Left lung (tissue), 14 donors: ENCODE data around the gene PDP2. TPM values are rescaled to one million over a fixed set of nuclear protein-coding genes. Genes with fewer than 3 reads are reported as not detected.

Experiments used
- ATAC-seq: fragments of 200-7000 bp; cut with Tn5 transposase; one replicate; pipeline ENCODE4 v1.9.1; 2020; ENCODE audit warnings: moderate library complexity
- DNase-seq, 4 donors: peaks; one replicate each; pipeline ENCODE4 v3.0.0-alpha.2; 2013 to 2020
- H3K27ac ChIP-seq, 2 donors: fragments of 200-600 bp; sonication (generic) in 1 of 2; one replicate each; pipeline versions ENCODE4 v1.5.0 to v1.8.0; 2020 to 2021
- H3K27me3 ChIP-seq, 2 donors: fragments of 200-600 bp; sonication (generic) in 1 of 2; one replicate each; pipeline versions ENCODE4 v1.5.0 to v1.8.0; 2020 to 2021
- H3K36me3 ChIP-seq, 2 donors: fragments of 200-600 bp; sonication (generic) in 1 of 2; one replicate each; pipeline versions ENCODE4 v1.5.0 to v1.8.0; 2020 to 2021
- H3K4me1 ChIP-seq, 2 donors: fragments of 200-600 bp; one replicate each; pipeline ENCODE4 v1.8.0; 2021
- H3K4me3 ChIP-seq, 2 donors: fragments of 200-600 bp; sonication (generic) in 1 of 2; one replicate each; pipeline versions ENCODE4 v1.5.0 to v1.8.0; 2020 to 2021; ENCODE audit warnings: mild to moderate bottlenecking in 1 of 2
- H3K9me3 ChIP-seq, 2 donors: fragments of 200-600 bp; sonication (generic) in 1 of 2; one replicate each; pipeline versions ENCODE4 v1.5.0 to v1.8.0; 2020 to 2021
- intact Hi-C, 2 donors: fragments of 100-400 bp; cut with DNase I; formaldehyde crosslinking; loops; one replicate each; pipeline versions ENCODE4 v1.11.2 to v1.14.2; 2022
- long read RNA-seq, 12 donors: library from polyadenylated mRNA in 2 of 12; unstranded in 2 of 12; transcript quantifications; one replicate each; pipeline ENCODE4 v2.0.0 and lab custom pipeline, GENCODE V29; 2019 to 2026
- polyA plus RNA-seq, 6 donors: library from polyadenylated mRNA; unstranded; fragments of 120-200 nt; gene quantifications; one replicate each; pipeline ENCODE4 v1.2.1, GENCODE V29; 2013; ENCODE audit not compliant: insufficient read length in 6 of 6
- total RNA-seq, 2 donors: library from RNA; stranded (reverse); fragmentation: NEBNext Ultra II Directional; extraction: Animal tissue kit (Norgen Biotek cat#: 25700); gene quantifications; one replicate each; pipeline ENCODE4 v1.2.1, GENCODE V29; 2021
- TF ChIP-seq, protein P1 (sequence below), 2 donors: fragments of 200-600 bp; sonication (generic) in 1 of 2; IDR thresholded peaks; one replicate each; pipeline versions ENCODE4 v1.5.0 to v1.8.0; 2021; ENCODE audit warnings: antibody characterized with exemption in 2 of 2
- donor health status: DM: no; HTN: yes; CAD: no.
- donor health status: DM: no; HTN: no; CAD: no.

The PDP2 gene, protein sequence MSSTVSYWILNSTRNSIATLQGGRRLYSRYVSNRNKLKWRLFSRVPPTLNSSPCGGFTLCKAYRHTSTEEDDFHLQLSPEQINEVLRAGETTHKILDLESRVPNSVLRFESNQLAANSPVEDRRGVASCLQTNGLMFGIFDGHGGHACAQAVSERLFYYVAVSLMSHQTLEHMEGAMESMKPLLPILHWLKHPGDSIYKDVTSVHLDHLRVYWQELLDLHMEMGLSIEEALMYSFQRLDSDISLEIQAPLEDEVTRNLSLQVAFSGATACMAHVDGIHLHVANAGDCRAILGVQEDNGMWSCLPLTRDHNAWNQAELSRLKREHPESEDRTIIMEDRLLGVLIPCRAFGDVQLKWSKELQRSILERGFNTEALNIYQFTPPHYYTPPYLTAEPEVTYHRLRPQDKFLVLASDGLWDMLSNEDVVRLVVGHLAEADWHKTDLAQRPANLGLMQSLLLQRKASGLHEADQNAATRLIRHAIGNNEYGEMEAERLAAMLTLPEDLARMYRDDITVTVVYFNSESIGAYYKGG
- total RNA-seq (10 to 100 TPM; 17.4 to 36.3 TPM), polyA plus RNA-seq (10 to 100 TPM in 2 of 6 donors, 1 to 10 TPM in 4; 8.9 to 10.8 (median 9.2) TPM)
- long read RNA-seq, donor 1, full-length matches to known transcripts: 4 of 4 reads
- long read RNA-seq, donor 1, partial matches to known transcripts: 0 of 4 reads
- long read RNA-seq, donor 1, other reads (novel, unspliced or antisense): 0 of 4 reads
- long read RNA-seq, donor 2, full-length matches to known transcripts: 2 of 2 reads
- long read RNA-seq, donor 2, partial matches to known transcripts: 0 of 2 reads
- long read RNA-seq, donor 2, other reads (novel, unspliced or antisense): 0 of 2 reads
- long read RNA-seq, donor 3: 0 reads
- long read RNA-seq, donor 4, full-length matches to known transcripts: 3 of 4 reads
- long read RNA-seq, donor 4, partial matches to known transcripts: 0 of 4 reads
- long read RNA-seq, donor 4, other reads (novel, unspliced or antisense): 1 of 4 reads
- long read RNA-seq, donor 5, partial matches to known transcripts: 0 of 4 reads
- long read RNA-seq, donor 5, other reads (novel, unspliced or antisense): 0 of 4 reads
- long read RNA-seq, donor 6, full-length matches to known transcripts: 1 of 1 reads
- long read RNA-seq, donor 6, partial matches to known transcripts: 0 of 1 reads
- long read RNA-seq, donor 6, other reads (novel, unspliced or antisense): 0 of 1 reads
- long read RNA-seq, donor 7: 0 reads
- long read RNA-seq, donor 8, full-length matches to known transcripts: 1 of 1 reads
- long read RNA-seq, donor 8, partial matches to known transcripts: 0 of 1 reads
- long read RNA-seq, donor 8, other reads (novel, unspliced or antisense): 0 of 1 reads
- long read RNA-seq, donor 9: 0 reads
- long read RNA-seq, donor 10, full-length matches to known transcripts: 2 of 2 reads
- long read RNA-seq, donor 10, partial matches to known transcripts: 0 of 2 reads
- long read RNA-seq, donor 10, other reads (novel, unspliced or antisense): 0 of 2 reads
- long read RNA-seq, donor 11: 0 reads
- long read RNA-seq, donor 12, full-length matches to known transcripts: 2 of 2 reads
- long read RNA-seq, donor 12, partial matches to known transcripts: 0 of 2 reads
- long read RNA-seq, donor 12, other reads (novel, unspliced or antisense): 0 of 2 reads

DNA sequence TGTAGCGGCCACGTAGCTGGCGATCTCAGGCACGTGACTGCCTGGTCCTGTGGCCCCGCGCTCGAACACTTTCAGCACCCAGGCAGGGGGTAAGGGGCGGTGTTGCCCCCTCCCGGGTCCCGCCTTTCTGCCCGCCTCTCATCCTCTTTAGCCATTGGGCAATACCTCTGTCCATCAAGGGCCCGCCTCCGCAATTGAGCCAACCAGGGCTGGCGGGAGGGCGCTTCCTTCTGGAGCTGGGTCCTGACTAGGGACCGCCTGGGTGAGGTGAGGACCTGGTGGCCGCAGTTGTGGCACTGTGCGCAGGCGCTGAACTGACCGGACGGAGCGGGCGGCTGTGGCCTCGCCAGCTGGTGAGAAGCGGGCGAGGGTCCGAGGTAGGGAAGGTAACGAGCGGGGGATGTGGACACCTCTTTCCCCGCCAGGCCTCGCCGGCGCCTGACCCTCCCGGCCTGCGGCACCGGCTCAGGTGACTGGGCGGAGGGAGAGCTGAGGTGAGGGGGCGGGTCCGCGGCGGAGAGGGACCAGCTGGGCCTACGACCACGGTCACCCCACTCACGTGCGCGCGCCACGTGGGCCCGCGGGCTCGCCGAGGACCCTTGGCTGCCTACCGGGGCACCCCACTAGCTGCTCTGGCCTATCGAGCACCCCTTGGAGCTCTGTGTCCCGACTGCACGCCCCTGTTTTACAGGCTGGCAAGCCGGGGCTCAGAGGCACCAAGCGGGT lies at the start of gene PDP2:
Gene PDP2, plus strand, starts transcription at position 228 of the 726 bp plus-strand sequence. CDS start 3,770 bp downstream, outside the sequence.
- intact Hi-C loops: no loop called here
- peak; percentile 96 for ATAC-seq
- H3K4me1 ChIP-seq: peaks cover 3 to 23% of the 10 kb centered on the region in 2 donors
- peaks cover 0 to 10% of the 10 kb centered on the region in 2 donors for H3K27me3 ChIP-seq
- peak within 1 kb of the TSS; percentile 75 to 76 for H3K4me3 ChIP-seq
- peaks cover 0 to 12% of the 10 kb centered on the region in 2 donors for H3K36me3 ChIP-seq
- TF ChIP-seq, protein P1, sequence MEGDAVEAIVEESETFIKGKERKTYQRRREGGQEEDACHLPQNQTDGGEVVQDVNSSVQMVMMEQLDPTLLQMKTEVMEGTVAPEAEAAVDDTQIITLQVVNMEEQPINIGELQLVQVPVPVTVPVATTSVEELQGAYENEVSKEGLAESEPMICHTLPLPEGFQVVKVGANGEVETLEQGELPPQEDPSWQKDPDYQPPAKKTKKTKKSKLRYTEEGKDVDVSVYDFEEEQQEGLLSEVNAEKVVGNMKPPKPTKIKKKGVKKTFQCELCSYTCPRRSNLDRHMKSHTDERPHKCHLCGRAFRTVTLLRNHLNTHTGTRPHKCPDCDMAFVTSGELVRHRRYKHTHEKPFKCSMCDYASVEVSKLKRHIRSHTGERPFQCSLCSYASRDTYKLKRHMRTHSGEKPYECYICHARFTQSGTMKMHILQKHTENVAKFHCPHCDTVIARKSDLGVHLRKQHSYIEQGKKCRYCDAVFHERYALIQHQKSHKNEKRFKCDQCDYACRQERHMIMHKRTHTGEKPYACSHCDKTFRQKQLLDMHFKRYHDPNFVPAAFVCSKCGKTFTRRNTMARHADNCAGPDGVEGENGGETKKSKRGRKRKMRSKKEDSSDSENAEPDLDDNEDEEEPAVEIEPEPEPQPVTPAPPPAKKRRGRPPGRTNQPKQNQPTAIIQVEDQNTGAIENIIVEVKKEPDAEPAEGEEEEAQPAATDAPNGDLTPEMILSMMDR (IDR thresholded peaks at IDR 0.05): no peak
- DNase-seq: peak; percentile 93 to 97 (median 94)
- no peaks in the 10 kb centered on the region for H3K9me3 ChIP-seq
- H3K27ac ChIP-seq: peak within 1 kb of the TSS; percentile 54 to 73

DNA sequence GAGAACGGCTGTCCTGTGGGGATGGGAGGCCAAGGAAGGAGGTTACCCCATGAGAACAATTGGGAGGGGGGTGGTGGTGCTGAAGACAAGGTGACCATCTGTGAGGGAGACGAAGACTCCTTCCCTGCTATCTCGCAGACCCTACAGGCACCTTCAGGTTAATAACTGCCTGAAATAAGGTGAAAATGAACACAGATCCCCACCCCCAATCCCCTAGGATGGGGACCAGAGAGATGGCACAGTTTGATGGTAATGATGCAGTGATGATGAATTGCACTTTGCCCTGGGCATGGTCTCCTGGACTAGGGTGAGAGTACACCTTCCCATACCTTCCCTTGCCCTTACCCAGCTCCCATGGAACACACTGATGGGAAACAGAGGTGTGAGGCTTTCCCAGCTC lies 48.1 kb upstream of the PDP2 start:
- intact Hi-C loops: no loop called here
- Histone ChIP-seq H3K27me3 (no peaks in the 10 kb centered on the region), H3K4me3 (no peak overlapping the region), H3K27ac (no peak overlapping the region), H3K4me1 (peaks cover 8 to 23% of the 10 kb centered on the region in 2 donors), H3K9me3 (no peaks in the 10 kb centered on the region), H3K36me3 (peaks cover 0 to under 1% of the 10 kb centered on the region in 2 donors)
- TF ChIP-seq, protein P1 (IDR thresholded peaks at IDR 0.05): no peak
- no peak for ATAC-seq
- no peak for DNase-seq

DNA sequence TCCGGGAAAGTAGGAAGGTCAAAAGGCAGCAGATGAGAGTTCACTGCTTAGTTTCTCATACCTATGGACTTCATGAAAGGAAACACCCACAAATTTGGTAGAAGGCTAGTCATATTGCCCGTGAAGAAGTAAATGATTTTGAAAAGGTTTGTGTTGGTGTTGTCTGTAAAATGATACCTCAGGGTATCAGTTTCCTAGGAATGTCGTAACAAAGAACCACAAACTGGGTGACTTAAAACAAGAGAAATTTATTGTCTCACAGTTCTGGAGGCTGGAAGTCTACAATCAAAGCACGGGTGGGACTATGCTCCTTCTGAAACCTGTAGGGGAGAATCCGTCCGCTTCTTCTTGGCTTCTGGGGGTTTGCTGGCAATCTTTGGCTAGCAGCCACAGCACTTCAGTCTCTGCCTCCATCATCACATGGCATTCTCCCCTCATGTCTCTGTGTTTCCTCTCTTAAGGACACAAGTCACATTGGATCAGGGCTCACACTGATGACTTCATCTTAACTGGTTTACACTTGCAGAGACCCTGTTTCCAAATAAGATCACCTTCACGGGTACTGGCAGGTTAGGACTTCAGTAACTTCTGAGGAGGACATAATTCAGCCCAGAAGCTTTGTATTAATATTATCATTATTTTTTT lies 47.5 kb upstream of the PDP2 start:
- ATAC-seq (no peak), DNase-seq (no peak)
- Histone ChIP-seq H3K27me3 (no peaks in the 10 kb centered on the region), H3K27ac (no peak overlapping the region), H3K4me3 (no peak overlapping the region), H3K4me1 (peaks cover 8 to 23% of the 10 kb centered on the region in 2 donors), H3K36me3 (no peaks in the 10 kb centered on the region), H3K9me3 (no peaks in the 10 kb centered on the region)
- TF ChIP-seq, protein P1 (IDR thresholded peaks at IDR 0.05): no peak
- intact Hi-C loops: no loop called here

DNA sequence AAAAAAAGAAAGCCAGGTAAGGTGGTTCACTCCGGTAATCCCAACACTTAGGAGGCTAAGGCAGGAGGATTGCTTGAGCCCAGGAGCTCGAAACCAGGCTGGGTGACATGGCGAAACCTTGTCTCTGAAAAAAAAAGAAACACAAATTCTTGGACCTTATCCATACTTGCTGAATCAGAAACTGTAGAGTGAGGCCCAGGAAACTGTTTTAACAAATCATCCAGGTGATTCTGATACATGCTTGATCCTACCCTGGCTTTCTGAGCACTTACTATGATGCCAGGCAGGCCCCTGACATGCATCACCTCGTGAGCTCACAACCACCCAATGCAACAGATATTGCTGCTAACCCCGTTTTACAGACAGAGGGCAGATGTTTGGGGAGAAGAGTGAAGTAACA lies 45.6 kb upstream of the PDP2 start:
- intact Hi-C loops: no loop called here
- ATAC-seq (no peak), DNase-seq (no peak)
- Histone ChIP-seq H3K36me3 (no peaks in the 10 kb centered on the region), H3K27ac (no peak overlapping the region), H3K9me3 (no peaks in the 10 kb centered on the region), H3K27me3 (no peaks in the 10 kb centered on the region), H3K4me3 (no peak overlapping the region), H3K4me1 (peaks cover 5 to 10% of the 10 kb centered on the region in 2 donors)
- TF ChIP-seq, protein P1 (IDR thresholded peaks at IDR 0.05): no peak
